Measurements from ENCODE around the gene GUCA2B.

The GUCA2B gene

GRCh38 chr1:42168763-42169162, 15.6 kb downstream of the GUCA2B start:
- no peak for DNase-seq

GRCh38 chr1:42170779-42171621, 17.8 kb downstream of the GUCA2B start:
- DNase-seq = no peak

- DNase-seq = no peak
Observed at GRCh38 chr1:42171679-42172266, 18.6 kb downstream of the GUCA2B start.

GRCh38 chr1:42172381-42173133, 19.3 kb downstream of the GUCA2B start:
- DNase-seq = no peak

GRCh38 chr1:42173155-42173933, 20.1 kb downstream of the GUCA2B start:
- peak; percentile 53 for DNase-seq

GRCh38 chr1:42173961-42174735, 20.9 kb downstream of the GUCA2B start:
- no peak for DNase-seq

GRCh38 chr1:42175314-42176054, 22.3 kb downstream of the GUCA2B start:
- DNase-seq = no peak

GRCh38 chr1:42176902-42177519, 23.8 kb downstream of the GUCA2B start:
- no peak for DNase-seq

GRCh38 chr1:42177541-42177981, 24.4 kb downstream of the GUCA2B start:
- no peak for DNase-seq

- DNase-seq = no peak
Observed at GRCh38 chr1:42178249-42178648, 25.0 kb downstream of the GUCA2B start.

GRCh38 chr1:42179275-42179674, 26.1 kb downstream of the GUCA2B start:
- DNase-seq = no peak

GRCh38 chr1:42179900-42180329, 26.7 kb downstream of the GUCA2B start:
- no peak for DNase-seq

GRCh38 chr1:42181687-42182086, 28.5 kb downstream of the GUCA2B start:
- DNase-seq = no peak

- DNase-seq = no peak
Observed at GRCh38 chr1:42183210-42183956, 30.2 kb downstream of the GUCA2B start.

GRCh38 chr1:42183957-42184268, 30.7 kb downstream of the GUCA2B start:
- no peak for DNase-seq

GRCh38 chr1:42184616-42185015, 31.4 kb downstream of the GUCA2B start:
- no peak for DNase-seq

GRCh38 chr1:42186152-42186551, 32.9 kb downstream of the GUCA2B start:
- DNase-seq = no peak

GRCh38 chr1:42189931-42190853, 37.0 kb downstream of the GUCA2B start:
- DNase-seq = no peak

- no peak for DNase-seq
Observed at GRCh38 chr1:42191319-42191718, 38.1 kb downstream of the GUCA2B start.
